HG03520 (cell line): ENCODE results near the gene ABCB9.
"Not testable (repeated sequence)": the region's sequence is repeated elsewhere in the genome, so short reads cannot be mapped to it uniquely, and the experiment has no call there.

Experiments
- ATAC-seq: cut with Tn5 transposase; IDR thresholded peaks from one replicate; pipeline ENCODE4 v1.9.1; 2021; ENCODE audit warnings: mild to moderate bottlenecking, moderate library complexity; ENCODE audit not compliant: unreplicated experiment

The ABCB9 gene

DNA sequence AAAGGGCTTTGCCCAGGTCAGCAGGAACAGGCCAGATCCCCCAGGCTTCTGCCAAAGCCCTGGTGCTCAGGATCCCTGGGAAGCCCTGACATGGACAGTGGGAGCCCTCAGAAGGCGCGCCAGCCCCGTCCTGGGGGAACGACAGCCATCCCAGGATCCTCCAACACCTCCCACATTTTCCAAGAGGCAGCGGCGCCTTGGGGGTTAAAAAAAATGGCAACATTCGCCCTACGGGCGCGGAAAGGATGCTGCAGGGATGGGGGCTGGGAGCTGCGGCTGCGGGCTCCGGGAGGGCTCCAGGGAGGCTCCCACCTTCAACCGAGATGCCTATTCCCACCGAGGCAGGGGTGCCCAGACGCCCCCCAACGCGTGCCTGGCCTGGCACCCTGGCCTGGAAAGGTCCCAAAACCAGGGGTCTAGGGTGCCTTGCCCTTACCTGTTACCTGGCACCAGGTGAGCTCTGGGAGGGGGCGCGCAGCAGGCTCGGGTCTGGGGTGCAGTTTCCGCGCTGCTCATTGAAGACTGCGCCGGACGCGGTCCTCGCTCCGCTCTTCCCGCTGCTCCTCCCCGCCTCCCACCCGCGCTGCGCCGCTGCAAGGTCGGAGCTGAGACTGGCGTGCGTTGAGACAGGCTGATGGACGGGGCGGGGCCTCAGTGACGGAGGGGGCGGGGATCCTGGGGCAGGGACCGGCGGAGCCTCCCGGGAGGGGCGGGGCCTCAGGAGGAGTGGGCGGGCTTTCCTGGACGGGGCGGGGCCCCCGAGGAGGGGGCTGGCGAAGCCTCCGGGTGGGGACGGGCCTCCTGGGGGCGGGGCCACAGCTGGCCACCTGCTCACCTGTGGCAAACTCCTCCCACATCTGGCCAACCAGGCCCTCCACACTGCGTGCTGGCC lies at the start of gene ABCB9:
TSS of gene ABCB9 (minus strand) at position 613 of the 892 bp plus-strand sequence. CDS start 6,228 bp downstream, outside the sequence.
- ATAC-seq, result peak; percentile 77

DNA sequence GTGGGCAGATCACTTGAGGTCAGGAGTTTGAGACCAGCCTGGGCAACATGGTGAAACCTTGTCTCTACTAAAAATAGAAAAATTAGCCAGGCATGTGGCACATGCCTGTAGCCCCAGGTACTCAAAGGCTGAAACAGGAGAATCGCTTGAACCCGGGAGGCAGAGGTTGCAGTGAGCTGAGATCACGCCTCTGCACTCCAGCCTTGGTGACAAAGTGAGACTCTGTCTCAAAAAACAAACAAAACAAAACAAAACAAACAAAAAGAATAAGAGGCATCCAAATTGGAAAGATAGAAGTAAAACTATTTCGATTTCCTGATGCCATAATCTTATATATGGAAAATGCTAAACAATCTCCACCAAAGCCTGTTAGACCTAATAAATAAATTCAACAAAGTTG lies 48.2 kb upstream of the ABCB9 start:
- not testable (repeated sequence) for ATAC-seq

DNA sequence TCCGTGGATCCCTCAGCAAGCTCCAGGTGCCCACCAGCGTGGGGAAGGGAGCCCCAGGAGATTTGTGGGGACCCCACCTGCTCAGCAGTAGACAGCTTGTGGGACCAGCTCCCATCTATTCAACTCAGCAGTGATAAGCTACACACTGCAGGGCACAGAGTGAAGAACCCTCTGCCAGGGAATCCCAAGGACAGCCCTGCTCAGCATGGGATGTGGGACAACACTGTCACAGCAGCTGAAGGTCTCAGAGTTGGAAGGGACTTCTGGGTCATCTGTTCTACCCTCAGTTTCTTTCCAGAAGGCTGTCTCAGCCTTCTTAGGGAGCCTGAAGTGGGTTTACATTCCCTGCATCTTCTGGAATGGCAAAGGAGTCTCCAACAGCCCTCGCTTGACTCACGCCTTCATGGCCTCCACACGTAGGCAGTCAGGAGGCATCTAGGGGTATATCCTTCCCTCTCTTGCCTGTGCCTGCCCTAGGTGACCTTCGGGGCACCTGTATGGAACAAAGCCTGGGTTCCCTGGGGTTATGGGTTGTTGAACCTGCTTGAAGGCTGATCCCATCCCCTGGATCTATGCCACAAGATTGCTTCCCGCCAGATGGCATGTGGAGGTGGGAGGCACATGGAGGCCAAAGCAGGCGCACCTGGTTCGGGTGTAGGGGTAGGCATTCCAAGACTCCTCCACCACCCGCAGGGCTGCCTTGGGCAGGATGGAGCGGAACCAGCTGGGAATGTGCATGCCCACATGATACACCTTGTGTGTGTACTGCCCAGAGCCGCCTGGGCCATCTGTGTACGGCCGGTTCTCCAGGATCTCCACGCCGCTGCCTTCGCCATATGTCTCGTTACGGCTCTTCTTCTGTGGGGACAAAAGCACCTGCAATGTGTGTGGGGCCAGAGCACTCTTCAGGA lies 47.2 kb upstream of the ABCB9 start:
- ATAC-seq, result no peak

DNA sequence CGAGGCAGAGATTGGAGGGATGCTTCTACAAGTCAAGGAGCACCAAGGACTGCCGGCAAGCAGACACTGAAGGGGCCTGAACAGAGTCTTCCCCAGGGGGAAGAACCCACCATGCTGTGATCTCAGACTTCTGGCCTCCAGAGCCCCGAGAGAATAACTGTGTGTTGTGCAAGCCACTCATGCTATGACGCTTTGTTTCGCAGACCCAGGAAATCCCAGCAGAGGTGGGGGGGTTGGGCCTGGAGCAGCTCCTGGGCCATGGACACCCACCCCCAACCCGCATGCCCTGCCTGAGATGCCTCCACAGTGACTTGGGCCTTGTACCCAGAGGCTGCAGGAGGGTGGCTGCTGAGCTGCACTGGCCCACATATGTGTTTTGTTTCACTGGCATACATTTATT lies 45.4 kb upstream of the ABCB9 start:
- ATAC-seq, result no peak

DNA sequence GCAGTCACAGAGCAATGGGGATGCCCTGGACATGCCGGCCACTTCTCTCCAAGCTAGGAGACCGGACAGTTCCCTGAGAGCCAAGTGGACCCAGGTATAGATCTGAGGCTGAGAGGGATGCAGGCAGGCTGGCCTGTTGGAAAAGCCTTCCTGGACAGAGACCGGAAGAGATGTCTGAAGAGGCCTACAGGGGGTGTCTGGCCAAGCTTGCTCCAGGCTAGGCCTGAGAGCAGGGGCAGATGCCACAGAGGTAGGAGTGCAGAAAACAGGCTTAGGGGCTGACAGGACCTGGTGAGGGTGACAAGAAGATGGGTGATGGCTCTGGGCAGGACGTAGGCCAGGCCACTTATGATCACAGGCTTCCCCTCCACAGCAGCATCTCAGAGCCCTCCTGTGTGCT lies 44.4 kb upstream of the ABCB9 start:
- ATAC-seq, result no peak

DNA sequence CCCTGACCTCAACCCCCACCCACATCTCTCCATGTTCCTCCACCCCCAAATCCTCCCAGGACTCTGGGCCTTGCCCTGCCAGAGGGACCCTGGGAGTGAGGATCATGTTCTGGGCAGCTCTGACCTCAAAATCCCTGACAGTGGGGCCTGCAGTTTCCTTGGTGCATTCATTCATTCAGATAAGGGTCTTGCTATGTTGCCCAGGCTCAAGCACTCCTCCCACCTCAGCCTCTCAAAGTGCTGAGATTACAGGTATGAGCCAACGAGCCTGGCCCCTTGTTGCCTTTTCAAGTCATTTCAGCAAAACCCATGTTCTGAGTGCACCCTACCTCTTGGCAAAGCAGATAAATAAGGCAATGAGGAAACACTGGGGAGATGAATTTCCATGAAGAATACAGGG lies 43.8 kb upstream of the ABCB9 start:
- no peak for ATAC-seq

DNA sequence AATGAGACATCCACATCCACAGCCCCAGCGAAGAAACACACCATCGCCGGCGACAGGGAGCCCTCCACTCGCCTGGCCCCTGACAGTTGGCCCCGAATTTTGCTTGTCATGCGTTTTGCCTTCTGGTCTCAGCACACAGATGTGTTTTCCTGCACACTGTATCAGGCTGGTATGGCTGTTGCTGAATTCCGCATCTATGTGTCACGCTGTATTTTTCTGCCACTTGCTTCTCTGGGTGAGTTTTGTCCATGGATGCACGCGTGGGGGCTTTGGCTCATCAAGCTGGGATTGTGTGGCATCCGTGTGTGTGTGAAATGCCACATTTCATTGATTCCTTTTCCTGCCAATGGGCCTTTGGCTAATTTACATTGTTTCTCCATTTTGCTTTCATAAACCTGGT lies 40.7 kb upstream of the ABCB9 start:
- no peak for ATAC-seq

DNA sequence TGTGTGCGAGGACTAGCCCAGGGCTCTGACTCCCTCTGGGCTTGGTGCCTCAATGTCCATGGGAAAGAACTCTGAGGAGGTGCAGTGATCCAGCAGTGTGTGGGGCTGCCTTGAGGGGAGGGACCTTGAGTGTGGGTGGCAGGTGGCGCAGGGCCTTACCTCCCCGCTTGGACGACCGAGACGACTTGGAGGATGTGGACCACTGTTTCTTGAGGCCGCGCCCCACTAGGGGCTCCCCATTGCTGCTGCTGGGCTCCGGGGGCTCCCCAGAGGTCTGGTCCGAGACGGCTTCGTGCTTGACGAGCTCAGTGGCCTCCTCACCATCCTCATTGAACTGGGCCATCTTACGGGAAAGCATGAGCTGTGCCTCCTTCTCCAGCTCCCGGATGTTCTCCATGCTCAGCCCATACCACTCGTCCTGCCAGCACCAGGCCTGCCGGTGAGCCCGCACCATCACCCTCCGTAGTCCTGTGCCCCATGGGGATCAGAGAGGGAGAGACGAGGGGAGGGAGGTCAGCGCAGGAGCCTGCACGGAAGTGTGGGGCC lies 38.9 kb upstream of the ABCB9 start:
- ATAC-seq, result no peak

DNA sequence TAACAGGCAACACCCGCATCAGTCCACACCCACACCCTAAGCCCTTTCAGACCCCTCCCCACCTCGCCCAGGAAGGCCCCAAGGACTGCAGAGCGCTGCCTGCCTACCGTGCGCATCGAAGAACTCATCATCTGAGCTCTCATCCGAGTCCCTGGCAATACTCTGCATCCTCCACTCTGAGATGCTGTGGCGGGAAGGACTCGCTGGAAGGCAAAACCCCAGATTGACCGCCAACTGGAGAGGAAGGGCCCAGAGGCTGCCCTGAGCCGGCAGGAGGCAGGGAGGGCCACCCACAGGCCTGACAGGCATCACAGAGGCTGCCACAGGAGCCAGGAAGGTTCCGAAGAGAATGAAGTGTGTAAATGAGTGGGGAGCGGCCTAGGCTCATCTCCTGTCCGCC lies 38.0 kb upstream of the ABCB9 start:
- no peak for ATAC-seq

DNA sequence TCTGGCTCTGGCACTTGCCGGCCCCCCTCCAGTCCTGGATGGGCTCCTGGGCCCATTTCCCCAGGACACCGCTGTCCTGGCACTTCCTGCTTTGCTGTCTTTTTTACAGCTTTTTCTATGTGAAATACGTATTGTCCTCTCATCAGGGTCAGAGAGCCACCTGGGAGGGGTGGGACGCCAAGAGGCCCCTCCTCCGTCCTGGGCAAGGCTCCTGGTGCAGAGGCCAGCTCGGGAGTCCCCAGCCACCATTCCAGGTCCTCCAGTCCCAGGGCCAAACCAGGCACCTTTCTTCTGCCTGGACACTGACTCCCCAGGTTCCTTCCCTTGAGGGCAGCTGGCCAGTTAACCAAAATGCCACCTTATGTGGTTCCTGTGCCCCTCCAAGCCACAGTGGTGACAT lies 37.0 kb upstream of the ABCB9 start:
- no peak for ATAC-seq

DNA sequence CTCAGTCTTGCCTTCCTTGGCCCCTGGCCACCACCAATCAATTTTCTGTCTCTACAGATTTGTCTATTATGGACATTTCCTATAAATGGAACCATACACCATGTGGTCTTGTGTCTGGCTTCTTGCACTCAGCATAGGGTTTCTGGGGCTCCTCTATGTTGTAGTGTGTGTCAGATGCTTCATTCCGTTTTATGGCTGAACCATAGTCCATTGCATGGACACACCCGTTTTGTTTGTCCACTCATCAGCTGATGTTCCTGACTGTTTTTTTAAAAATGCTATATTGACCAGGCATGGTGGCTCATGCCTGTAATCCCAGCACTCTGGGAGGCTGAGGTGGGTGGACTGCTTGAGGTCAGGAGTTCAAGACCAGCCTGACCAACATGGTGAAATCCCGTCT lies 35.2 kb upstream of the ABCB9 start:
- ATAC-seq, result no peak

DNA sequence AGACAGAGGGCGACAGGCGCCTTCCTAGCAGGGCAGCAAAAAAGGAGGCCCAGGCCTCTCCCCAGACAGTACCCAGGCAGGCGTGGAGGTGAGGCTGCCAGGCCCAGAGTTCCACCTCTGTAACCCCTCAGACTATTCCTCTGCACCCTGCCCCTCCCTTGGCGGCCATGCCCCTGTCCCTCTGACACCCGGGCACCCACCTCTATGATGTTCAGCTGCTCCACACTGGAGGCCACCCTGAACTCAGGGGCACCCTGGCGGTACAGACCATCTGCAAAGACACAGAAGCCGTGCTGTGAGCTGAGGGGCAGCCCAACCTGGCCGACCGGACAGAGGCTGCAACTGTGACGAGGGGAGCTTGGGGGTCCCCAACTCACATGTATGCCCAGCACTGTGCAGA lies 34.3 kb upstream of the ABCB9 start:
- no peak for ATAC-seq

DNA sequence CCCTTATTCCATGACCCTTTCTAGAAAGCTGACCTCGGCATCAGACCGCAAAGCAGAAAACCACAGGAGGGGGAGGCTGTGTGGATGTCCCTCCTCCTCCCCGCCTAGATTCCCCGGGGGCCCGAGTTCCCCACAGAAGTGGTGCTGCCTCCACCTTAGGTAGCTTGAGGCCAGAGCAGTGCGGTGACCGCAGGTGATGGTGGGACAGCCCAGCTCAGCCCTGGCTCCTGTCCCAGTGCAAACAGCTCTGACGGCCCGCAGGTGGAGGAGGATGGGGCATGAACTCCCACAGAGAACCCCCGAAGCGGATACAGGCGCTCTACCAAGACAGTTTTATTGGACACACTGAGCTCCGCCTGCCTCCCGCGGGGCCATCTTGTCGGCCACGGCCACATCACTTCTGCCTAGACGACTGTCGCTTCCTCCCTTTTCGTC lies 33.7 kb upstream of the ABCB9 start:
- ATAC-seq, result no peak

DNA sequence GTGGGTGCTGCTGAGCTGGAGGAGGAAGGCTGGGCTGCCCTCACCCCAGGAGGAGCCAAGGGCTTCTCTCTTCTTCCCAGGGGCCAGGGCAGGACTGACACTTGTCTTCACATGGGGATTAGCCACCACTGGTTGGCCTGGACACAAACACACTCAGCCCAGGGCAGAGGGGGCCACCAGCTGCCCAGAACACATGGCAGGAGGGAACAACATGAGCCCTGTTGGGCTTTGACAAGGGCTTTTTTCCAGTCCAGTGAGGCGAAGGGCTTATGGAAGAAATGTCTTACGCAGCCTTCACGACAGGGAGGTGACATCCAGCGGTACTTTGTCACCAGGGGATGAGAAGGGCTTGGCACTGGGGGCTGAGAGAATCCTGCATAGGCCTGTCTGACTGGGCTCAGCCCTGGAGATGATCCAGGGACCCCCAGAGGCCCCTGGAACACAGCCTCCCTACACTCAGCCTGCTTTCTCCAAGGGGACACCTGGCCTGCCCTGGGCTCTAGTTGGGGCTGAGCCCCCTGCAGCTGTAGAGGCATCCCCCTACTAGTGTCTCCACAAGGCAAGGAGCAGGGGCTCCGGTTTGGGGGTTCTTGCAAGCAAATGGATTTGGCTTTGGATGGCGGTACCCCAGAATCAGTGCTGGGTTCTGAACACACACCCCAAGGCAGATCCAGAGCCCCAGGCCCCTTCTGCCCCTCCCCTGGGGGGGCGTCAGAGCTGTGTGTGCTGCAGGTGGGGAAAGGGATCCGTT lies 33.1 kb upstream of the ABCB9 start:
- ATAC-seq, result no peak

DNA sequence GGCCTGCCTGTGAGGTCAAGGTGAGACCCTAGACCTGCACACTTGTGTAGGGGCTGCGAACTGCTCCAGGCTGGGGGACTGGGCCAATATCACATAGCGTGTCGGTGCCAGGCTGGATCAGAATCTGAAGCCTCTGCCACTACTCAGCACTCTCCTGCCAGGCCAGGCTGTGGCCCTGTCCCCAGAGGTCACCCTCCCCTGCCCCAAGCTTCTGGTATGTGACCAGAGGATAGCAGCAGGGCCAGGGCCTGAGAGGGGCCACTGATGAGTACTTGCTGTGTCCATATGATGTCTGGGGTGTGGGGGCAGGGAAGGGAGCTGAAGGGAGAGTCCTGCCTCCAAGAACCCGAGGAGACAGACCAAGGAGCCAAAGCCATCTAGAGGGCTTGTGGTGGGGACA lies 32.1 kb upstream of the ABCB9 start:
- no peak for ATAC-seq

DNA sequence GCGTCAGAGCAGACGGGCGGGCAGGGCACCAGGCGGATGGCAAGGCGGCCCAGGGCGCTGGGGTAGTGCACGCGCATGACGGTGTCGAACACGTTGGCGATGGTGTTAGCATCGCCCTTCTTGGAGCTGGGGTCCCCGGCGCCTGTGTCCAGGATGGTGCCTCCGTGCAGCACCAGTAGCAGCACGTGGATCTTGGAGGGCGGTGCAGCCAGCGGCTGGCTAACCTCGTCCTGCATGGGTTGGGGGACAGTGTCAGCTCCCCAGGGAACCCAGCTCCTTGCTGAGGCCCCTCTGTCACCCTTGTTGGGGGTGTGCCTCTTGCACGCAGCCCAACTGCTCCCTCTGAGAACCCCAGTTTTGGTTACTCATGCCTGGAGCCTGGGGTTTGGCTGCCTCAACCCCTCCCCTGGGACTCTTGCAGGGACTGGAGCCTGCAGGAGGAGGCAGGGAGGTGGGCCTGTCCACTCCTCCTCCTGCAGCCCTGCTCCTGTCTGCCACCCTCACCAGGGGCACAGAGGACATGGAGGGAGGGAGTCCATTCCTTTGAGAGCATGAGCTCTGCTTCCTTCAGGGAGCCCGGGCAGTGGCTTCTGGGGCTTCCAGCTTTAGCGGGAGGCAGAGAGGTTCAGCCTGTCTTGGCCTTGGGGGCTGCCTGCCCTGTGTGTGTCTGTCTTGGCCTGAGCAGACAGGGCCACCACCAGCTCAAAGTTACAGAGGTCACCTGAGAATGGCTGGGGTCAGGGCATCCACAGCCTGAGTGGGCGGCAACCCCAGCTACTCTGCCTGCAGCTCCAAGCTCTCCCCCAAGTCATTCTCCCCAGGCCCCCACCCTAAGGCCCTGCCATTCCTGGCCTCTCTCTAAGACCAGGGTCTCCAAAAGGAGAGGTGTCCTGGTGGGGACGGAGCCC lies 31.3 kb upstream of the ABCB9 start:
- no peak for ATAC-seq

DNA sequence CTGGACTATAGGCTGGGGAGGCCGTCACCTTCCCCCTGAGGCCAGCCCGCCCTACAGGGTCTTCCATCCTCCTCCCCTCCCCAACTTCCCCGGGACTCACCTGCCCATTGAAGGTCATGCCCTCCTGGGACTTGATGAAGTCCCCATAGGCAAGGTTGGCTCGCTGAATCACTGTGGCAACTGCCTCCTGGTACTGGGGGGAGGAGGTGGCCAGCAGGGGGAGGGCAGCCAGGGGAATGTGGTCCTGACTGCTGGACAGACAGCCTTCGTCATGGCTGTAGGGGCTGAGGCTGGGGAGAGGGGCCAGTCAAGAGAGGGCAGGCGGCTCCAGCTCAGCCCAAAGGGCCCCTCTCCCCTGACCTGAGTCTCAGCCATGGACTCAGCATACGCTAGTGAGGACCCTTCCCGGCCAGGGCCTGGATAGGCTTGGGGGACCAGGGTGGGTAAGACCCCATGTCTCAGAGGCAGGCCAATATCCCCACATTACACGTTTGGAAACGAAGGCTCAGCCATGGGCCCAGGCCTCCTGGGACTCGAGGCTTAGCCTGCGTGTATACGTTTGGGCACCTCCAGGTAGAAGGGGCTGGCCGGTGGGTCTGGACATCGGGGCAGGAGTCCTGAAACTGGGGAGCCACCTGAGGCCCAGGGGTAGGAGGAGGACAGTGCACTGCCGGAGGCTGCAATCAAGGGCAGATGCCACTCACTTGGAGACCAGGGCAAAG lies 30.5 kb upstream of the ABCB9 start:
- no peak for ATAC-seq

DNA sequence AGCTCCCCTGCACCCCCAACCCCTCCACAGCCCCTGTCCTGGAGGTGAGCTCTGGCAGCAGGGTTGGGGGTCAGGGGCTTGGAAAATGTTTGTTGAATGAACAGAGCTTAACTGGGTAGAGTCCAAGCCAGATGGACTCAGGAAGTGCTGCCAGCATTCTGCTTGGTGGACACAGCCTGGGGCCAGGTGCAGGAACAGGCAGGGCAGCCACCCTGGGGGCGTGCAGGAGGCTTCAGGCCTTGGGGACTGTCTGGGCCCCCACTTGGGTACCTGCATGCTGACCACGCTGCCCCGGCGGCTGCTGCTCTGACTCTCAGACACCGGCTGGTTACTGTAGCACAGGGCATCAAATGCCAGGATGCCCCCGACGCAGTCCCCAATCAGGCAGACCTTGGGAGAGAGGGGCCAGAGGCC lies 29.9 kb upstream of the ABCB9 start:
- ATAC-seq, result no peak
